GM12892 (cell line): ENCODE measurements around the gene AKAP11.

Source experiments
- POLR2A ChIP-seq: IDR thresholded peaks from 2 replicates; pipeline ENCODE4 v1.6.1; 2011; ENCODE audit warnings: low read depth, low read length, control low read depth
- POLR2AphosphoS5 ChIP-seq: IDR thresholded peaks from 2 replicates; pipeline ENCODE4 v1.6.1; 2011; ENCODE audit warnings: low read depth, low read length, control low read depth

- TF ChIP-seq POLR2A (no peak), POLR2AphosphoS5 (no peak)
These were observed 83.7 kb downstream of the AKAP11 start for GRCh38 chr13:42355491-42356183.
